Measurements from ENCODE around the gene CHID1.

CHID1 gene

GRCh38 chr11:880447-880846 is 30.2 kb downstream of the CHID1 start:
- H3K4me1 ChIP-seq, result no peaks in the 10 kb centered on the region
- in situ Hi-C loops (cut with MboI; ENCODE audit: low sequenced_read_pairs), result no loop called here
- no peaks in the 10 kb centered on the region for H3K27me3 ChIP-seq (ENCODE audit: low read depth)
- no peaks in the 10 kb centered on the region for H3K9me3 ChIP-seq
- H3K4me3 ChIP-seq, result no peak overlapping the region
- DNase-seq (ENCODE audit: low spot score in 2 of 2), result no peak
- H3K36me3 ChIP-seq (replicated peaks), result peaks cover 35% of the 10 kb centered on the region

GRCh38 chr11:877565-877964 is 33.0 kb downstream of the CHID1 start:
- Histone ChIP-seq H3K9me3 (no peaks in the 10 kb centered on the region), H3K27me3 (ENCODE audit: low read depth) (no peaks in the 10 kb centered on the region), H3K36me3 (replicated peaks) (peaks cover 26% of the 10 kb centered on the region), H3K4me3 (no peak overlapping the region), H3K4me1 (no peaks in the 10 kb centered on the region)
- peak in 1 of 2 experiments; percentile 76 for DNase-seq (ENCODE audit: low spot score in 2 of 2)
- in situ Hi-C loops (cut with MboI; ENCODE audit: low sequenced_read_pairs), result no loop called here

- H3K27me3 ChIP-seq (ENCODE audit: low read depth), result no peaks in the 10 kb centered on the region
- H3K36me3 ChIP-seq (replicated peaks), result peaks cover 26% of the 10 kb centered on the region
- no peak for DNase-seq (ENCODE audit: low spot score in 2 of 2)
- H3K4me1 ChIP-seq, result no peaks in the 10 kb centered on the region
- no peak overlapping the region for H3K4me3 ChIP-seq
- in situ Hi-C loops (cut with MboI; ENCODE audit: low sequenced_read_pairs), result no loop called here
- no peaks in the 10 kb centered on the region for H3K9me3 ChIP-seq
Observed at GRCh38 chr11:876545-876944, 34.1 kb downstream of the CHID1 start.

GRCh38 chr11:875769-876301 is 34.8 kb downstream of the CHID1 start:
- Histone ChIP-seq H3K4me1 (no peaks in the 10 kb centered on the region), H3K36me3 (replicated peaks) (peaks cover 24% of the 10 kb centered on the region), H3K27me3 (ENCODE audit: low read depth) (no peaks in the 10 kb centered on the region), H3K4me3 (no peak overlapping the region), H3K9me3 (no peaks in the 10 kb centered on the region)
- in situ Hi-C loops (cut with MboI; ENCODE audit: low sequenced_read_pairs), result no loop called here
- DNase-seq (ENCODE audit: low spot score in 2 of 2), result no peak

GRCh38 chr11:875203-875602 is 35.4 kb downstream of the CHID1 start:
- Histone ChIP-seq H3K27me3 (ENCODE audit: low read depth) (no peaks in the 10 kb centered on the region), H3K36me3 (replicated peaks) (peaks cover 18% of the 10 kb centered on the region), H3K9me3 (no peaks in the 10 kb centered on the region), H3K4me3 (no peak overlapping the region), H3K4me1 (no peaks in the 10 kb centered on the region)
- no peak for DNase-seq (ENCODE audit: low spot score in 2 of 2)
- in situ Hi-C loops (cut with MboI; ENCODE audit: low sequenced_read_pairs), result no loop called here

GRCh38 chr11:873706-874105 is 36.9 kb downstream of the CHID1 start:
- peaks cover 16% of the 10 kb centered on the region for H3K36me3 ChIP-seq (replicated peaks)
- no peaks in the 10 kb centered on the region for H3K9me3 ChIP-seq
- no peaks in the 10 kb centered on the region for H3K27me3 ChIP-seq (ENCODE audit: low read depth)
- in situ Hi-C loops (cut with MboI; ENCODE audit: low sequenced_read_pairs), result no loop called here
- H3K4me1 ChIP-seq, result no peaks in the 10 kb centered on the region
- H3K4me3 ChIP-seq, result no peak overlapping the region
- no peak for DNase-seq (ENCODE audit: low spot score in 2 of 2)

- H3K4me3 ChIP-seq, result no peak overlapping the region
- H3K4me1 ChIP-seq, result no peaks in the 10 kb centered on the region
- H3K27me3 ChIP-seq (ENCODE audit: low read depth), result no peaks in the 10 kb centered on the region
- in situ Hi-C loops (cut with MboI; ENCODE audit: low sequenced_read_pairs), result no loop called here
- H3K36me3 ChIP-seq (replicated peaks), result peaks cover 17% of the 10 kb centered on the region
- DNase-seq (ENCODE audit: low spot score in 2 of 2), result no peak
- H3K9me3 ChIP-seq, result no peaks in the 10 kb centered on the region
Observed at GRCh38 chr11:872799-873198, 37.8 kb downstream of the CHID1 start.

- Histone ChIP-seq H3K4me3 (no peak overlapping the region), H3K4me1 (no peaks in the 10 kb centered on the region), H3K27me3 (ENCODE audit: low read depth) (no peaks in the 10 kb centered on the region), H3K9me3 (no peaks in the 10 kb centered on the region), H3K36me3 (replicated peaks) (peaks cover 19% of the 10 kb centered on the region)
- no peak for DNase-seq (ENCODE audit: low spot score in 2 of 2)
- in situ Hi-C loops (cut with MboI; ENCODE audit: low sequenced_read_pairs), result no loop called here
Observed at GRCh38 chr11:871472-871871, 39.1 kb downstream of the CHID1 start.

GRCh38 chr11:870418-870817 is 40.2 kb downstream of the CHID1 start:
- DNase-seq (ENCODE audit: low spot score in 2 of 2), result no peak
- in situ Hi-C loops (cut with MboI; ENCODE audit: low sequenced_read_pairs), result no loop called here
- H3K27me3 ChIP-seq (ENCODE audit: low read depth), result no peaks in the 10 kb centered on the region
- H3K4me1 ChIP-seq, result no peaks in the 10 kb centered on the region
- peaks cover 22% of the 10 kb centered on the region for H3K36me3 ChIP-seq (replicated peaks)
- H3K4me3 ChIP-seq, result no peak overlapping the region
- no peaks in the 10 kb centered on the region for H3K9me3 ChIP-seq

- in situ Hi-C loops (cut with MboI; ENCODE audit: low sequenced_read_pairs), result no loop called here
- H3K4me1 ChIP-seq, result no peaks in the 10 kb centered on the region
- H3K36me3 ChIP-seq (replicated peaks), result peaks cover 22% of the 10 kb centered on the region
- no peaks in the 10 kb centered on the region for H3K9me3 ChIP-seq
- no peak overlapping the region for H3K4me3 ChIP-seq
- no peak for DNase-seq (ENCODE audit: low spot score in 2 of 2)
- H3K27me3 ChIP-seq (ENCODE audit: low read depth), result no peaks in the 10 kb centered on the region
Observed at GRCh38 chr11:870127-870413, 40.5 kb downstream of the CHID1 start.

GRCh38 chr11:869399-870126 is 41.0 kb downstream of the CHID1 start:
- no peak overlapping the region for H3K4me3 ChIP-seq
- peaks cover 21% of the 10 kb centered on the region for H3K36me3 ChIP-seq (replicated peaks)
- no peak for DNase-seq (ENCODE audit: low spot score in 2 of 2)
- H3K9me3 ChIP-seq, result no peaks in the 10 kb centered on the region
- no peaks in the 10 kb centered on the region for H3K27me3 ChIP-seq (ENCODE audit: low read depth)
- H3K4me1 ChIP-seq, result no peaks in the 10 kb centered on the region
- in situ Hi-C loops (cut with MboI; ENCODE audit: low sequenced_read_pairs), result no loop called here

- Histone ChIP-seq H3K27me3 (ENCODE audit: low read depth) (no peaks in the 10 kb centered on the region), H3K4me1 (peaks cover 3% of the 10 kb centered on the region; the same call in 1 of the 2 replicates), H3K4me3 (no peak overlapping the region), H3K36me3 (replicated peaks) (peaks cover 29% of the 10 kb centered on the region), H3K9me3 (no peaks in the 10 kb centered on the region)
- DNase-seq (ENCODE audit: low spot score in 2 of 2), result no peak
- in situ Hi-C loops (cut with MboI; ENCODE audit: low sequenced_read_pairs), result no loop called here
Observed at GRCh38 chr11:868802-869201, 41.8 kb downstream of the CHID1 start.

GRCh38 chr11:868394-868793 is 42.2 kb downstream of the CHID1 start:
- in situ Hi-C loops (cut with MboI; ENCODE audit: low sequenced_read_pairs), result no loop called here
- Histone ChIP-seq H3K36me3 (replicated peaks) (peaks cover 33% of the 10 kb centered on the region), H3K4me3 (no peak overlapping the region), H3K9me3 (no peaks in the 10 kb centered on the region), H3K4me1 (peaks cover 7% of the 10 kb centered on the region), H3K27me3 (ENCODE audit: low read depth) (no peaks in the 10 kb centered on the region)
- DNase-seq (ENCODE audit: low spot score in 2 of 2), result no peak

GRCh38 chr11:867856-868358 is 42.7 kb downstream of the CHID1 start:
- peaks cover 12% of the 10 kb centered on the region for H3K4me1 ChIP-seq
- no peaks in the 10 kb centered on the region for H3K27me3 ChIP-seq (ENCODE audit: low read depth)
- peaks cover 35% of the 10 kb centered on the region for H3K36me3 ChIP-seq (replicated peaks)
- no peaks in the 10 kb centered on the region for H3K9me3 ChIP-seq
- in situ Hi-C loops (cut with MboI; ENCODE audit: low sequenced_read_pairs), result no loop called here
- no peak overlapping the region for H3K4me3 ChIP-seq
- no peak for DNase-seq (ENCODE audit: low spot score in 2 of 2)

GRCh38 chr11:866481-866880 is 44.1 kb downstream of the CHID1 start:
- Histone ChIP-seq H3K4me1 (peaks cover 23% of the 10 kb centered on the region), H3K9me3 (no peaks in the 10 kb centered on the region), H3K36me3 (replicated peaks) (peaks cover 35% of the 10 kb centered on the region), H3K4me3 (no peak overlapping the region), H3K27me3 (ENCODE audit: low read depth) (no peaks in the 10 kb centered on the region)
- in situ Hi-C loops (cut with MboI; ENCODE audit: low sequenced_read_pairs), result no loop called here
- no peak for DNase-seq (ENCODE audit: low spot score in 2 of 2)

Data from HAP-1 (cell line).